Retinal pigment epithelial cell (primary cell): ENCODE measurements around the gene PLXNA4.

ENCODE experiments used
- DNase-seq: peaks from one replicate; pipeline ENCODE4 v3.0.0-alpha.2; 2010; ENCODE audit warnings: low read depth
- H3K4me3 ChIP-seq: 2 replicates; pipeline ENCODE4 v1.5.1; 2011; ENCODE audit warnings: mild to moderate bottlenecking, low read length, control low read depth, moderate library complexity
- TF ChIP-seq, protein P1 (sequence below): conservative IDR thresholded peaks from 2 replicates; pipeline ENCODE4 v1.5.1; 2011; ENCODE audit warnings: low read depth, low read length, control low read depth, inconsistent platforms

The PLXNA4 gene

DNA sequence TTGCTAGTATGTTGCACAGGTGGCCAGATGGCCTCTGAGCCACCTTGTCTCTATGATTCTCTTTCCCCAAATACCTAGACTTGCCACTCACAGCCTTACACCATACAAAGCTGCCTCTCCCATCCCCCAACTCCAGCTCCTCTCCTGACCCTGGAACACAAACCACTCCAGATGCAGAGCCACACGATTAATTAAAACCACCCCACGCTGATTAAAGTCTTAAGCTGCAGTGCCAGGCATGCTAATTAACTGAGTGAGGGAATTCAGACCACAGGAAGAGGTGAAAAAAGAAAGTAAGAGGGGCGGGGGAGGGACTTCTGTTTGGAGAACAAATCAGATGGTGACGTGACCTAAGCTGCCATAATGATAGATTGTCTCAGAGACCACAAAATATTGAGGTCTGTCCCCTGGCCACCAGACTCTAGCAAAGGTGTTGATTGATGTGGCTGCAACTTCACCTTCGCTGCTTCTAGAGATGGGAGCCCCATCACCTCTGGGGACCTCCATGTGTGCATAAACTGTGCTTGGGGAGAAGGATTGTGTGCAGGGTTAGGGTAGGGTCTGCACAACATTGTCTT, 331.3 kb downstream of the PLXNA4 start:
- no peak overlapping the region for H3K4me3 ChIP-seq
- TF ChIP-seq, protein P1, sequence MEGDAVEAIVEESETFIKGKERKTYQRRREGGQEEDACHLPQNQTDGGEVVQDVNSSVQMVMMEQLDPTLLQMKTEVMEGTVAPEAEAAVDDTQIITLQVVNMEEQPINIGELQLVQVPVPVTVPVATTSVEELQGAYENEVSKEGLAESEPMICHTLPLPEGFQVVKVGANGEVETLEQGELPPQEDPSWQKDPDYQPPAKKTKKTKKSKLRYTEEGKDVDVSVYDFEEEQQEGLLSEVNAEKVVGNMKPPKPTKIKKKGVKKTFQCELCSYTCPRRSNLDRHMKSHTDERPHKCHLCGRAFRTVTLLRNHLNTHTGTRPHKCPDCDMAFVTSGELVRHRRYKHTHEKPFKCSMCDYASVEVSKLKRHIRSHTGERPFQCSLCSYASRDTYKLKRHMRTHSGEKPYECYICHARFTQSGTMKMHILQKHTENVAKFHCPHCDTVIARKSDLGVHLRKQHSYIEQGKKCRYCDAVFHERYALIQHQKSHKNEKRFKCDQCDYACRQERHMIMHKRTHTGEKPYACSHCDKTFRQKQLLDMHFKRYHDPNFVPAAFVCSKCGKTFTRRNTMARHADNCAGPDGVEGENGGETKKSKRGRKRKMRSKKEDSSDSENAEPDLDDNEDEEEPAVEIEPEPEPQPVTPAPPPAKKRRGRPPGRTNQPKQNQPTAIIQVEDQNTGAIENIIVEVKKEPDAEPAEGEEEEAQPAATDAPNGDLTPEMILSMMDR: no peak
- no peak for DNase-seq

DNA sequence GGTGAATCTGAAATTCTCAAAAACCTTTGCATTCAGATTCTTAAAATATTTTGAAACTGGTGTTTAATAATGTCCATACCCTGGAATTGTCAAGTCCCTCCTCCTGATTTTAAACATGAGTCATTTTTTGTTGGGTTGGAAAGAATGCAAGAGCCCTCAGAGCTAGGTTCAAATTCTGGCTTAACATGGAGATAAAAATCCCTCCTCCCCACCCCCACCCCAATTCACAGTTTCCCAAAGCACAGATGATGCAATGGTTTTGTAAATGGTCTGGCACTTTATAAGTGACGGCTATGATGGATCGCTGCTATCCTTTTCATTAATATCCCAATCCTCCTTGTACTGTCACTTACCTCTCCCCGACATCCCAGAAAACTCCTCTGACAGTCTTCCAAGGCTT, 332.8 kb downstream of the PLXNA4 start:
- DNase-seq: no peak
- H3K4me3 ChIP-seq: no peak overlapping the region
- TF ChIP-seq, protein P1: no peak

DNA sequence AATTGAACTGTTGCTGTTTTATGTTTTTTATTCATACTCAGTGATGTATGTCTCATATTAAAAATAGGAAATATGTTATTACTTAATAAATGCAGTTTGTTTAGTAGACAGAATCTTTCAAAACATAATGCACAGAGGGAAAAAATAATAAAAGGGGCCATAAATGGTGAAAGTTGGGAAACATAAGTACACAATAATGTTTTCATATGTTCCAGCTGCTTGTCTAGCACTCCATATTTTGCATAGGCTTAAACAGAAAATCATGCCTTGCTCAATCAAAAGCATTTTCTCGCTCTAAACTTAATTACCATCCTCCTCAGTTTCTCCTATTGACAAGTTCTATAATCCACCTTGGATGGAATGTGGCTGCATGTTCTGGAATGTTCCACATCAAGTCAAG, 333.2 kb downstream of the PLXNA4 start:
- no peak overlapping the region for H3K4me3 ChIP-seq
- DNase-seq: no peak
- TF ChIP-seq, protein P1: no peak

GRCh38 chr7:132242192-132242812, 334.0 kb downstream of the PLXNA4 start:
- TF ChIP-seq, protein P1: no peak
- no peak for DNase-seq
- no peak overlapping the region for H3K4me3 ChIP-seq

DNA sequence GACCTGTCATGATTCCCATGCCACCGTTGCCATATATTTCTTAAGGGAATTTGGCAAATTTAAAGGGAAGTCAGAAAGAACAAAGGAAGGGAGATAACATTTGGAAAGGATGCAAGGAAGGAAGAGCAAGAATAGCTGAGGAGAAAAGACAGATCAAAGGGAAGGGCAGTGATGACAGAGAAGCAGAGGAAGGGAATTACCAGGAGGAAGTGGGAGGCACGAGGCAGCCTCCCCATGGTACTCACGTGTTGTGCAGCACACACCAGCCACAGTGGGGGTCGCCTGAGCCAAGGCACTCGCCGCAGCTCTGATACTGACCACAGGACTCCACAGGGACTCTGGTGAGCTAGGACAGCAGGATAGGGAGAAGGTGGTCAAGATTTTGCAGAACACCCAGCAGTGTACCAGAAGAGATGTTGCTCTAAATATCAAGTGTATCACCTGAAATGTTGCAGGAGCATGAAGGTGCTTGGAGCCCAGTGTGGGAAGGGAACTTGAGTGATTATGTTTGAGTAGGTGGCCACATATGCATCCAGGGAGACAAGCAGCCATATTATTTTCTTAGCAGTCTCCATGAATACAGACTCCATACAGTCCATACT, 335.3 kb downstream of the PLXNA4 start:
- TF ChIP-seq, protein P1: no peak
- H3K4me3 ChIP-seq: no peak overlapping the region
- no peak for DNase-seq

DNA sequence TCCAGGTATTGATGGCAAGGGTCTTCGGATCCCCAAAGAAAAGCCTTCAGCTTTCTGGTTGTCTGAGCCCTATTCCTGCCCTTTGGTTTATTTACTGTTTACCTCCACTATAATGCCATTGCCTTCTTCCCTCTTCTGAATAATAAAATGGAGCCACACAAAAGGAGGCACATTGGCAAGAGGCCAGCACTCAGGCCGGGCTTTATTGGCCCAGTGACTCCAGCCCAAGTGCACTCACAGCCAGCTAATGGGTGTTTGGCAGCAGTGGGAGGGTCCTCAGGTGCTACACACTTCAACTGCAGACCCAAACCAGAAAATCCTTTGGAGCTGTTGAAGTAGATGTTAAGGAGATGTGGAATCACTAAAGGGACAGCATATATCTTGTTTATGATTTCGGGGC, 336.0 kb downstream of the PLXNA4 start:
- DNase-seq: no peak
- TF ChIP-seq, protein P1: no peak
- H3K4me3 ChIP-seq: no peak overlapping the region
